ENCODE measurements around the gene ZNF740.

The ZNF740 gene

DNA sequence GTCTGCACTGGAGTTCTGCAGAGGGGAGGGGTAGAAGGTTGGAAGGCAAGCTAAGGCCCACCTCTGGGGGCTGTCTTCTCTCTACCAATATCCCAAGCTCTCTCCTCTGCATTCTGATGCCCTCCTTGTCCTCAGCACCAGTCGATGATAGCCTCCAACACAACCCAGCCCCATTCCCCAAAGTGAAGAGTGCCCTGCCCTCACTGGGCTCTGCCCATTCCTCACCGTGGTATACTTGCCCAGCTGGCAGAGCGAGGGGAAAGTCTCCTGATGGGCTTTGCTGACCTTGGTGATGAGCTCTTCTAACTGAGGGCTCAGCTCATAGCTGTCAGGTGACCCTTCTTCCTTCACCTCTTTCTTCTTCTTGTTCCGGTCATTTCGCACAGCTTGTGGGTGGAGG, 33.7 kb downstream of the ZNF740 start:
- no peak for DNase-seq (ENCODE audit: low spot score)

- no peak for DNase-seq (ENCODE audit: low spot score)
Measured at GRCh38 chr12:53214687-53215455, 34.3 kb downstream of the ZNF740 start.

DNA sequence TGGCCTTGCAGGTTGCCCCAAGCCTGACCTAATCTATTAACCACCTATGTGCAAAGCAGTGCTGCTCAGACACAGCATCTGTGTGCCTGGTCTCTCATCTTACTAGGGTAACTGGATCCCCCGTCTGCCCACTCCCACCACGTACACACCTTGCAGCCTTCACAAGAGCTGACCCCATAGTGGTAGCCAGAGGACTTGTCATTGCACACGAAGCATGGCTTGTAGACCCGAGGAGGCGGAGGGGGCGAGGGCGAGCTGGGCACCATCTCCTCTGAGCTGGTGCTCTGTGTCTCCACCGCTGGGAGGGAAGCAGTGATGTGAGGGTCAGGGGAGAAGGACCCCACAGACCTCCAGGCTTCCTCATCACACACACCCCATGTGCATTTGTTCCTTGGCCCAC, 35.0 kb downstream of the ZNF740 start:
- no peak for DNase-seq (ENCODE audit: low spot score)

GRCh38 chr12:53217051-53217930, 36.8 kb downstream of the ZNF740 start:
- DNase-seq (ENCODE audit: low spot score) = peak; percentile 42

DNA sequence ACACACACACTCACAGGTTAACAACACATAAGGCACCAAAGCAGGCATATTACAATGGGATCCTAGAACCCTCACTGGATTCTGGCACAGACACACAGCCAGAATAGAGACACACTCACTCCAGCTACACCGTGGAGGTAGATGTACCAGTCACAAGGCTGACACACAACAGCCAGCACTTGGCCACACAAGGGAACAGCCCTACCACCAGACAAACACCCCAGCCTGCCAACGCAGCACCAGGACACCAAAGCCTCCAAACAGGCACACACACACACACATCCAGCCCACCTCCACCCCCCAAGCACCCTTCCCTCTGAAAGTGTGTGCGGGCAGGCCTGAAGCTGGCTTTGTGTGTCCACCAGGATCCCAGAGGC, 37.4 kb downstream of the ZNF740 start:
- DNase-seq (ENCODE audit: low spot score) = no peak

GRCh38 chr12:53218551-53219291, 38.2 kb downstream of the ZNF740 start:
- DNase-seq (ENCODE audit: low spot score) = no peak

GRCh38 chr12:53219292-53219955, 38.9 kb downstream of the ZNF740 start:
- DNase-seq (ENCODE audit: low spot score) = peak; percentile 43

DNA sequence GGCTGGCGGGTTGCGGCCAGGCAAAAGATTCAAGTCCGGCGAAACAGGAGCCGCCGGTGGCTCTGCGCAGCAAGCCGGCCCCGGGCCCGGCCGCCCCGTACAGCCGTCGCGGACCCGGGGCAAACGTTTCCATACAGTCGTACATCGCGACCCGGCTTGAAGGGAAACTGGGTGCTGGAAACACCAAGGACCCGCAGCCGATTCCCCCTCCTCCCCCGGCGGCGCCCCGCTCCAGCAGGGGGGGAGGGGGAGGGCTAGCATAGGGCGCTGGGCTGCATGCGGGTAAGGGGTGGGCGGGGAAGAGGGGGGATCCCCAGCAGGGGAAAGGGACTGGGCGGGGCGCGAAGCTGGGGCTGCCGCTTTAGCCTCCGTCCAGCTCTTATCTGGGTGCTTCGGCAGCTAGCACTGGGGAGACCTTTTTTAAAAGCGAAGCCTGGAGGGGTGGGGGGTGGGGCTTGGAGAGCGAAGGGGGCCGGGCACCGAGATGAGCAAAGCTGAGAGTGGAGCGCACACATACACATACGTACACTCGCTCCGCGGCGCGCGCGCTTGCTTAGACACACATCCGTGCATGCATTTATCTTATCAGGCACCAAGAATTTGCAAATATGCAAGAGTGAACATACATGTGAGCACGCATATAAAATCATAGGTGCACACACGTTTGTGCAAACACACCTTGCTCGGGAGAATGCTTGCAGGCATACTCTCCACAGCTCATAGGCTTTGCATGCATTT, 39.6 kb downstream of the ZNF740 start:
- DNase-seq (ENCODE audit: low spot score) = peak; percentile 77

DNA sequence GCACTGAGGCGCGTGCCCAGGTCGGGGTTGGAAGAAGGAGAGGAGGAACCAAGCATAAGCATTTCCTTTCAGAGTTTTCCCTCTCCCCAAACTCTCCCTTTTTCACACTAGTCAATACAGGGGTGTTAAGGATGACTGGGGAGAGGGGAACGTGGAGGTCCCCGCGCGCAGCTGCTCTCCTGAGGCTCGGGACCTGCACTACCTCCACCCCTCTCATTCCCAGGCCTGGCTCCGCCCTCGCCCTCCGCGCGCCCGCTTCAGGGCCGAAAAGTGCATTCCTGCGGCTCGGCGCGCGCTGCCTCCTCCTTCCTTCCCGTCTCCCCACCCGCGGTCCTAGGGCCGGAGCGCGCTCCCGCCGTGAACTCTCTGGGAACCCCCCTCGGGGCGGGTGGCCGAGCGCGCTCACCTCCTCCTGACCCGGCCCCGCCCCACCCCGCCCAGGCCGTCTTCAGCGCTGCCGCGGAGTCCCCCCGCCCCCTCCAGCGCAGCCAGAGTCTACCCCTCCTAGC, 40.2 kb downstream of the ZNF740 start:
- peak; percentile 79 for DNase-seq (ENCODE audit: low spot score)

DNA sequence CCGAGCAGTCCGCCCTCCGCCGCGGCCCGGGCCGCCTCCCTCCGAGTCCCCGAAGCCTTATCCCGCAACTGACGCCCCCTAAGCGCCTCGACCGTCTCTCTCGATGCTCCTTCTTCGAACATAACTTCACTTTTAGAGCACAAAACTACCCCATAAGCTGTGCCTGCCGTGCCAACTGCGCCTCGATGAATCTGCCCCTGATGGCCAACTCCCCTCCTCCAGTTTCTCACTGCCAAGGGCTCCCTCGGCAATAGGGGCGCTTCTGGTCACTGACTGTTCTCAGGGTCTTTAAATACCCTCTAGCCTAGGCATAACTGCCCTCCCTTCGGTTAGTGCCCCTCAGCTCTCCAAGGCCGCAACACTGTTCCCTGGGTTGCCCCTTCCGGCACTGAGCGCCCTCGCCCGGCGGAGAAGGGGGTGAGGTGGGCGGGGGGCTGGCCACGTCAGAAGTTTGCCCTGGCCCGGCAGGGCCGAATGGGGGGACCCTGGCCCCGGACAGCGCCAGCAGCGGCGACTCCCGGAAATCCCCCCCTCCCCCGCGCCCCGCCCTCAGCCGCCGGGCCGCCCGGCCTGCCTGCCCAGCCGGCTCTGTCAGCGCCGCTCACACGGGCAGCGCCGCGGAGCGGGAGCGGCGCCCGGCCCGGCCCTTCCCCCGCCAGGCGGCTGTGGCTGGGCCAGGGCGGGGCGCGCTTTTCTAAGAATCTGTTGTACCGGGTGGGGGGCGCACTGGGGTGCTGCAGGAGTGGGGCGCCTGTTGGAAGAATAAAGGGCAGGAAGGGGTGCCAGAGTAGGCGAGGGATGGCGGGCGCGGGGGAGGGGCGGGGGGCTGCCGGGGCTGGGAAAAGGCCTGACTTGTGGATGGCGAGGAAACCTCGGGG, 40.9 kb downstream of the ZNF740 start:
- DNase-seq (ENCODE audit: low spot score) = peak; percentile 49

DNA sequence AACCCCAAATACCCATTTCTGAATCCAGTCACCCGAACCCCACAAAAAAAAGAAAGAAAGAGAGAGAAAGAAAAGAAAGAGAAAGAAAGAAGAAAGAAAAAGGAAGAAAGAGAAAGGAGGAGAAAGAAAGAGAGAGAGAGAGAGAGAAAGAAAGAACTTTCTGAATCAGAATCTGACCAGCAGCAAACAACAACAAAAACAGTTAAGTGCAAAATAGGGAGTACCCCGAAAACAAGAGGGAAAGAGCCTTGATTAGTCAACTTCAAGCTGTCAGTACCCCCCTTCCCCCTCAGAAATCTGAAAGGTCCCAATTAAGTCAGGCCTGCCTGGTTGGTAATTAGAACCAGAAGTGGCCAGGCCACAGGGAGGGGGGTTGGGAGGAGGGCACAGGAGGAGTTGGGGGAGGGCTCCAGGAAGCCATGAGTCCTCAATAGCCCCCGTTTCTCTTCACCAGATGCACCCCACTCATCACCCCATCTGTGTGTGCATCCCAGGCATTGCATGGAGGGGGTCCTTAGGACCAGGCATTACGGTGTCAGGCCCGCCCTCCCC, 41.7 kb downstream of the ZNF740 start:
- DNase-seq (ENCODE audit: low spot score) = no peak

- DNase-seq (ENCODE audit: low spot score) = no peak
Measured at GRCh38 chr12:53222806-53223261, 42.3 kb downstream of the ZNF740 start.

- no peak for DNase-seq (ENCODE audit: low spot score)
Measured at GRCh38 chr12:53223389-53224060, 43.0 kb downstream of the ZNF740 start.

GRCh38 chr12:53224061-53224896, 43.8 kb downstream of the ZNF740 start:
- no peak for DNase-seq (ENCODE audit: low spot score)

GRCh38 chr12:53224897-53225634, 44.5 kb downstream of the ZNF740 start:
- no peak for DNase-seq (ENCODE audit: low spot score)

- DNase-seq (ENCODE audit: low spot score) = no peak
Measured at GRCh38 chr12:53225635-53226424, 45.3 kb downstream of the ZNF740 start.

- no peak for DNase-seq (ENCODE audit: low spot score)
Measured at GRCh38 chr12:53226815-53227214, 46.3 kb downstream of the ZNF740 start.
